SIG-M5 treated with dmso at 0.1 percent for 504 hours (cell line): ENCODE results near the gene CELSR2.

Source experiments
- DNase-seq: peaks from one replicate; lab custom pipeline; 2025; ENCODE audit not compliant: unreplicated experiment; lab: John Stamatoyannopoulos, UW

Gene CELSR2

DNA sequence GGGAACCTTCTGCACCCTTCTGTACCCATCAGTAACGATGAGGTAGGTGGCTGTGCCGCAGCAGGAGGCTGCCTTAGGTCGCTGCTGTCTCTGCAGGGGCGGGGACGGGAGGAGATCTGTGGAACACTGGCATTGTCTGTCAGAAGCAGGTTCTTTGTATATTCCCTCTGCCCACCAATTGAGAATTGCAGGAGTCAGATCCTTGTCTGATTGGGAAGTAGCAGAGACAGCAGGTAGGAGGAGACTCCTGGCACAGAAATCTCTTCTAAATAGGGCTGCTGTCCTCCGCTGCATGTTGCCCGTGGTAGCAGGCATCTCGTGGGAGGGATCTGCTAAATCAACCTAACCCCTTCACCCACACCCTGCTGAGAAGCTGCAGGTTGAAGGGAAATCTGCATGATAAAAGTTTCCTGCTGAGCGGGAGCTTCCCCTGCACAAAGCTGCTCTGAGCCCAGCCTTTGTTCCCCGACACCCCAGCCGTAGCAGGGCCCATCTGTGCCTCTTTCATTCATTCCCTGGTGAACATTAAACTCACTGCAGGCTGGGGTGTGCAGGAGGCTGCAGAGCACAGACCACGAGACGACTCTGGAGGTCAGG is 19.7 kb upstream of the CELSR2 start:
- no peak for DNase-seq

DNA sequence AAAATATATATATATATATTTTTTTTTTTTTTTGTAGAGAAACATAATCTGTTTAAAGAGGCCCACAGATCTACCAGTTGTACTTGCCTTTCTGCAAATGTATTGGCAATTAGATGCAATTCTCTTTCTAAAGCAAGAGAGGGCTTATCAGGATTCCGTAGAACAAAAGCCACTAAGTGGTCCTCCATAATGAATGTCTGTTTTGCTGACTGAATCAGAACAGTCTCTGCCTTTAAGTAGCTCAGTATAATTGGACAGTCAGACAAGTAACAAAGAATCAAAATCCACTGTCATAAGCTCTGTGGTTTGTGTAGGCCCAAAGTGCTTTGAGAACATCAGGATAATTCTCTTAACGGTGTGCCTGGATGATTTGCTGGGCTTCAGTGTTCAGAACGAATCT is 18.3 kb upstream of the CELSR2 start:
- no peak for DNase-seq

DNA sequence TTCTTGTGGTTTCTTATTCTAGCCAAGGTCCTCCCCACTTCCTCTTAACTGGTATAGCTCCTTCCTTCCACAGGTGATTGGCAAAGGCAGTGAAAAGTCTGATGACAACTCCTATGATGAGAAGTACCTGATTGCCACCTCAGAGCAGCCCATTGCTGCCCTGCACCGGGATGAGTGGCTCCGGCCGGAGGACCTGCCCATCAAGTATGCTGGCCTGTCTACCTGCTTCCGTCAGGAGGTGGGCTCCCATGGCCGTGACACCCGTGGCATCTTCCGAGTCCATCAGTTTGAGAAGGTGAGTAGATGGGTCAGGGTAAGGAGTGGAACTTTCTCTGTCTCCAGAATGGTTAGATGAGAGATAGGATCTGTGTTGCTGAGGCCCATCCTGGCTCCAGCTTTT is 14.2 kb upstream of the CELSR2 start:
- no peak for DNase-seq

DNA sequence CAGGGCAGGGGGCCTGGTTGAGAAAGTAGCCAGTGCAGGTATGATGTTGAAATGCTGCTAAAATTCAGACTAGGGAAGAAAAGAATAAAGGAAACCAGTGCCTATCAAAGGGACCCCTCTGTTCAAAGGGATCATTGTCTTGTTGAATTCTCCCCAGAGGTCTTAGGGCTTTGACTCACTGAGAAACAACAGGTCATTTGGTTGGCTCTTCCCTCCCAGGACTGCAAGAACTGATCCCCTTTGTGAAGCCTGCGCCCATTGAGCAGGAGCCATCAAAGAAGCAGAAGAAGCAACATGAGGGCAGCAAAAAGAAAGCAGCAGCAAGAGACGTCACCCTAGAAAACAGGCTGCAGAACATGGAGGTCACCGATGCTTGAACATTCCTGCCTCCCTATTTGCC is 11.8 kb upstream of the CELSR2 start:
- DNase-seq: no peak

DNA sequence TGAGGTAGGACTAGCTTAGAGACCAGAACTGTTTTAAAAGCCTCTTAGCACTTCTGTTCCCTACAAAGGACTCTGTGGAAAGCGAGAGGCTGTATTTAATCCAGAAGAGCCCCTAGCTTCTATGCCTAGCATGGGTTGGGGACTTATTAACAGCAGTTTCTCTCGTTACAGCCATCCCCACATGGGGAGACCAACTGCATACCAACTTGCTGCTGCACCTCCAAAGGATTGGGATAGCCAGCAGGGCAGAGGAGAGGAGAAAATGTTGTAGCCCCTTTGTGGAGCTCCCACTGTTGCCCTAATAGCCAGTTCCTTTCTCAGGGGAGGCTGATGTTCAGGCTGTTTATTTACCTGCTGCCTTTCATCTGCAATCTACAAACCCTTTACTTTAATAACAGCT is 11.0 kb upstream of the CELSR2 start:
- no peak for DNase-seq

DNA sequence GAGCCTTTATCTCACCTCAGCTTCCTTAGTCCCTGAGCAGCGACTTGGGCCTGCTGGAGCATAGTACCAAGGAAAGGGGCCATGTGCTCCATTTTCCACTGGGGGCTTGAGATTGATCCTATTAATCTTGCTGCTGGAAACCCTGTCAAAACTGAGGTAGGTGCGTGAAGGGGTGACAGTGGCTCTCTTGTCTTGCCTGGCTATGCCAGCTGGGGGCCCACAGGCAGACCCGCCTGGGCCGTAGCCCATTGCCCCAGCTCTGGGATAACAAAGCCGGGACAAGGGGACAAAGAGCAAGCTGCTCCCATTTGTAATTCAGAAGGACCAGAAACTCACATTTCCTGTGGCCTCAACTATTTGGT is 10.3 kb upstream of the CELSR2 start:
- no peak for DNase-seq

DNA sequence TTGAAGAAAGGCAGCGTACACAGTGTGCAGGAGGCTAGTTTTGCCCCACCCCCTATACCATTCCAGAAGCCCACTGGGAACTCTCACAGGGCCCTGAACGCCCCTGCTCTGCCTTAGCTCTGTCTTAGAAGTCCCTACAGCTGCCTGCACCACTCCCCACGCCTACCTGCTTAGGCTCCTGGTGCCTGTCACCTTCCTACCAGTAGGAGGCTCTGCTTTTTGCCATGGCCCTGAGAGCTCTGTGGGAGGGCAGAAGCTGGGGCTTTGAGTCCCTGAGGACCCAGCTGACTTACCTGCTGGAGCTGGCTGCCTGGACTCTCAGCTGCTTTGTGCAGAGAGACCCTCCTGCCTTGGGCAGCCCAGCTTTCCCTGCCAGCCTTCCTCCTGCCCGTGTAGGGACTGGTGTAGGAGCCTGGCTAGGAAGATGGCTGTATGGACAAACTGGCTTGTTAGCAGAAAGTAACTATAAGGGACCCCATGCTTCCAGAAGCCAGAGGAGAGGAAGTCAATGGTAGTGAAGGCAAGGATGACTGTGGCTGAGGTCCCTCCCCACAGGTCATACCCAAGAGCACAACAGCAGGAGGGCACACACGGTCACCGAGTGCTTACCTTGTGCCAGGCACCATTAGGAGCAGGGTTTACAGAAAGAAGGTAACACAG is 9.8 kb upstream of the CELSR2 start:
- peak; percentile 49 for DNase-seq

DNA sequence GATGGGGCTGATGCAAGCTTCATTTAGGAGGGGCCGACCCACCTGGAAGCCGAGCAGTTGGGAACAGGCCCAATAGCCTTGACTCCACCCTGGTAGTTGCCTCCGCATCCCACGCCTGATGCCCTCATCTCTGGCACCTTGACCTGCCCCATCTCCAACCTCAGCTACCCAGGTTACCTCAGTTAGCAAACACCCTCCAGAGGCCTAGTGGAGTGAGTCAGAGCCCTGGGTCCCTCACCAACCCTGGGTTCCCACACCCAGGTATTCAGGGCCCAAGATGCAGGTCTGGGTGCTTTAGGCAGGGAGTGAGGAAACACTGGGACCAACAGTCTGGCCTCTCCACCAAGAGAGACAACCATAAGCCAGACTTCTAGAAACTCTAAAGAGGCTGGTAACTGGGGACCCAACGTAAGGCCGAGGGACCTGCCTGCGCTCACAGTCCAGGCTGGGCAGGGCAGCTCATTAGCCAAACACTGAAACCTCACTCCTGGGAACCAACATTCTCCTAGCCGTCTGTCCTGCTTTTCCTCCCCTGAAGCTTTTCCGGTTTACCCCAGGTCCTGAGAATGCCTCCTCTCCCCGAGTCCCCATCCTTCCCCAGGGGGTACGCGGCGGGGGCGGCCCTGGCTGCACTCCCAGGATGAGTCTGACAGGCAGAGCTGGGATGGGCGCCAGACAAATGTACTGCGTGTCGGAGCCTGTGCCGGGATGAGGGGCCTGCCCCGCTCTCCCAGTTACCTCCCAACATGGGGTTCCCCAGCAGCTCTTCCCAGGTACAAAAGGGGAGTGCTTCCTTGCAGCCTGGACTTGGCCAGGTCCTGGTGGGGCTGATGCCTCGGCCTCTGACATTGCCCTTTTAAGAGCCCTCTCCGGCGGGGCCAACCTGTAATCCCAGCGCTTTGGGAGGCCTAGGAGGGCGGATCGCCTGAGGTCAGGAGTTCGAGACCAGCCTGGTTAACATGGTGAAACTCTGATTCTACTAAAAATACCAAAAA is 8.9 kb upstream of the CELSR2 start:
- DNase-seq: peak; percentile 63

DNA sequence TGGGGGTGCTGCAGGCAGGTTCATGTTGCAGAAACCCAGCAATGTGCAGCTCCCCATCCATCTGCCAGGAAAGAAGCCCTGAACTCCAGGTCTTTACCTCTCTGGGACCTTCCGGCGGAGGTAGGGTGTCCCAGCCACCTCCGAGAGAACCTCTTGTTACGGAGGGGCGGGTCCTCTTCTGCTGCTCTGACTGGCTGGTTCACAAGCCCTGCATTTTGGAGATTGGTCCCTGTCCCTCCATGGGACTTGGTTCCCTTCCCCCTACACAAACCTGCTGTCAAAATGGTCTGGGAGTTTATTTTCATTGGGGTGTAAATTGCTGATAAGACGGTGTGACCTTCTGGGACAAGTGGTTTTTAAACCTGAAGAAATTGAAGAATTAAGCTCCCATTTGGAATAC is 8.0 kb upstream of the CELSR2 start:
- DNase-seq: no peak

DNA sequence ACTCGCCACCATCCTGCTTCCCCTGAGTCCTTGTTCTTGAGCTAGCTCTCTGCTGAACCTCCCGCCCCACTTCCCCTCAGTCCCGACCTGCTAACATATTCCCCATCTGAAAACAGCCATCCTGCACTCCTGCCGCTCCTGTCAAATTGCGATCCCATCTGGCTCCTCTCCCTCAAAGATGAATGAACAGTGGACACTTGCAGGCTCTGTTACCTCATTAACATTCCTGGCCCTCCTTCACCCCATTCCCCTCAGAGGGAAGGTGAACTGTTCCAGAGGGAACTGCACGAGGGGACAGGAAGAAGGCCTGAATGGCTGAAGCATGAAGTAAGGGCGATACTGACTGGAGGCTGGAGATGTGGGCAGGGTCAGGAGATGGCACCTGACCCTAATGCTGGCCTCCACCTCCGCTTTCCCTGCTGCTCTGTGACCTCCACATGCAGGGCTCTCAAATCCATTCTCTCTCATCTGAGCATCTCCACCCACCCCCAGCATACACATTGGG is 7.4 kb upstream of the CELSR2 start:
- DNase-seq: no peak

DNA sequence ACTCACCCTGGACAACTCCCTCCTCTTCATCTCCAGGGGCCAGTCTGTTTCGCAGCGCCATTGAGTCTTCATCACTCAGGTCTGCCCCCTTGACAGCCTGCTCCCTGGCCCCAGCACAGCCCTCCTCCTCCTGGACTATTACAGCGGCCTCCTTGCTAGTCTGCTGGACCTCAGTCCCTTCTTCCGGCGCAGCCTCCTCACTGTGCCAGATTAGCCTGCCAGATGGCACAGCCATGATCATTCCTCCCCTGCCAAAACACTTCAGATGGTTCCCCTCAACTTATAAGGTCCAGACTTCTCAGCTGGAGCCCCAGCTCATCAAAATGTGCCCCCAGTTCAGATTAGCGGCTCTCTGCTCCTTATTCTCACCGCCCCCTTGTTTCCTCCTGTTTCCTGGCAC is 7.0 kb upstream of the CELSR2 start:
- DNase-seq: no peak

DNA sequence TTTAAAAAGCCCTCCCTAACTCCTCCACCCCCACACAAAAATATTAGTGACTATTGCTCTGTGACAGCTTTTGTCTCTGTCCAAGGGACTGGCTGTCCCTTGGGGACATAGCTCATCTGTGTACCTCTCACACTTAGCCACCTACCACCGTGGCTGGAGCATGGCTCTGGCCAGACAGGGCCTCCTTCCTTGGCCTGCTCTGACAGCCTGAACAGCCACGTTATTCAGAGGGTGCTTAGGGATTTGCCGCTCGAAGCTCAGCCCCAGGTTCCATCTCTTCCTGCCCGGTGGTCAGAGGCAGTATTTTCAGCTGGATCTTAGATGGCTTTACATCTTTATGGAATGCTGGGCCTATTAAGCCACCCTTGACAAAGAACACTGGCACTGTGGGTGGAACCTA is 6.1 kb upstream of the CELSR2 start:
- no peak for DNase-seq

DNA sequence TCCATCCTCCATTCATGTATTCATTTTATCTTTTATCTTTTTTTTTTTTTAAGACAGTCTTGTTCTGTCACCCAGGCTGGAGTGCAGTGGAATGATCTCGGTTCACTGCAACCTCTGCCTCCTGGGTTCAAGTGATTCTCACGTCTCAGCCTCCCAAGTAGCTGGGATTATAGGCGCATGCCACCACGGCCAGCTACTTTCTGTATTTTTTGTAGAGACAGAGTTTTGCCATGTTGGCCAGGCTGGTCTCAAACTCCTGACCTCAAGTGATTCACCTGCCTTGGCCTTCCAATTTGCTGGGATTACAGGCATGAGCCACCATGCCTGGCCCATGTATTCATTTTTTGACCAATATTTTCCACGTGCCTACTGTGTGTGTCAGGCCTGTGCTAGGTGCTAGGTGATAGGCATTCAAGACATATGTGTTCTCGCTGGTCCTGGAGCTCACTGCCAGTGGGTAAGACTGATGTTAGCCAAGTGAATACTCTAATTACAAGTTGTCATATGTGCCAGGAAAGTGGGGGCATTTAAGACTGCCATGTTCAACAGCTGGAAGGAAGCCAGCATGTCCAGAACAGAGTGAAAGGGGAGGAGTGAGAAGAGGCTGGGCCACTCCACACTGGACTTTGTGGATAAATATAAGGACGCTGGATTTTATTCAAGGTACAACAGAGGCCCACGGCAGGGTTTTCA is 5.3 kb upstream of the CELSR2 start:
- DNase-seq: no peak

DNA sequence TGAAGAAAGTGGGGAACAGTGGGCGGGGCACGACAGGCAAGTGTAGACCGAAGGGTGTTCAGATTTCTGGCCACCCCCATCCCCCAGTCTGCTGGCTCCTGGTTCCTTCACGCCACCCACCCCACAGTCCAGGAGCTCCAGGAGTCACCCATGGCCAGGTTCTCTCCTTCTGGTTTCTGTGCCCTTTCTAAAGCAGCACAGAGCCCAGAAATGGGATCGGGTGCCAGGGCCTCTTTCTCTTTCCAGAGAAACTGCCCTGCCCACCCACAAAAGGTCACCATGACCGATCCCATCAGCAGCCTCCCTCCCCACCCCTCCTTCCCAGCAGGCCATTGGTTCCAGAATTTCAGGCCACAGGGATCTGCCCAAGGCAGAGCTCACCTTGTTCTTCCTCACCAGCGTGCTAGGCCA is 3.2 kb upstream of the CELSR2 start:
- no peak for DNase-seq

DNA sequence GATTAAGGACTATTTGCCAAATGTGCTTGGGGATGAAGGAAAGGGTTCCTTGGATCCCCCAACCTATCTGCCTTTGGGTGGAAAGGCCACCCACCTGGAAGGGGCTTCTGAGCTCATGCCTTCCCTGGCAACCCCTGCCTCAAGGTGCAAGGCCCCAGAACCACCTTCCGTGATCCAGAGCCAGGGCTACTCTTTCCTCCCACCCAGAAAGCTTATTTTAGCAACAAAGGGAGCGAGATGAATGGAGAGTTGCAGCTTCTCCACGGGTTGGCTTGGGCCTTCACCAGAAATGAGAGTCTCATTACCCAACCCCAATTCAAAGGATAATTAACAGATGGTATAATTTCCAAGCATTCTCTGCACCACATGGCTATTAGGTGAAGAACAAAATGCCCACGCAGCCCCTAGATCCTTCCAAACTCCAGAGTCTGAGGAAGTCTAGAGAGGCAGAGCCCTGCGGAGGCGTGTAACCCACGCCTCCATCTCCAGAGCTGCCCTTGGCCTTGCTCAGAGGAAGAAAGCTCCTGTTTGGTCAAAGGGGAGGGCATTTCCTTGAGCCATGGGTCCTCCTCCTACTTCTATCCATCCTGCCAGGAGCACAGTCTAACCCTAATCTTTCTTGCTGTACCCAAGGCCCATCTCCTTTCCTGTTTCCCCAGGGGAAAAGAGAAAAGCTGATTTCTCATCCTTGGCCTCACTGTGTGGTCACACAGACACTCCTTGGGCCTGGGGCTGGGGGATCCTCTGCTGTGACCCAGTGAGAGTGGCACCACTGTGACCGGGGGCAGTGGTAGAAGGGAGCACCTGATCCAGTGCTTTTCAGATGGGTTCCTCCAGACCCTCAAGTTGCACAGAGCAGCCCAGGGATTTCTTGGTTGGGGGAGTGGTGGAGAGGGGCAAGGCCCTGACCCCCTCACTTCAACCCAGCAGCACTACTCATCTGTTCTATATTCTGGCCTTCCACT is 1.7 kb upstream of the CELSR2 start:
- DNase-seq: no peak

DNA sequence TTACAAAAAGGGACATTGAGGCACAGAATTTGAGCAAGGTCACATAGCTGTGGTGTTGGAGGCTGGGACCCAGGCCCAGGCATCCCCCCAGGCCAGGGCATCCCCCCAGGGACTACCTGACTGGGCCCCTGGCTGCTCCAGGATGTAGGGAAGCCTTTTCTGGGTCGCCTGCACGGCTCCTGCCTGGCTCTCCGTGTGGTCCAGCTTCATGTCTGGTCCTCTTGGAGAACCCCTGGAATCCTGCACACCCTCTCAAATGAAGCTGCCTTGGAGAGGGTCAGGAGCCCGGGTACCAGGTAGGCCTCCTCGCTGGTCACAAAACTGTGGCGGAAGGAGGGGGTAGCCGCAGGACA is 919 bp upstream of the CELSR2 start:
- no peak for DNase-seq

DNA sequence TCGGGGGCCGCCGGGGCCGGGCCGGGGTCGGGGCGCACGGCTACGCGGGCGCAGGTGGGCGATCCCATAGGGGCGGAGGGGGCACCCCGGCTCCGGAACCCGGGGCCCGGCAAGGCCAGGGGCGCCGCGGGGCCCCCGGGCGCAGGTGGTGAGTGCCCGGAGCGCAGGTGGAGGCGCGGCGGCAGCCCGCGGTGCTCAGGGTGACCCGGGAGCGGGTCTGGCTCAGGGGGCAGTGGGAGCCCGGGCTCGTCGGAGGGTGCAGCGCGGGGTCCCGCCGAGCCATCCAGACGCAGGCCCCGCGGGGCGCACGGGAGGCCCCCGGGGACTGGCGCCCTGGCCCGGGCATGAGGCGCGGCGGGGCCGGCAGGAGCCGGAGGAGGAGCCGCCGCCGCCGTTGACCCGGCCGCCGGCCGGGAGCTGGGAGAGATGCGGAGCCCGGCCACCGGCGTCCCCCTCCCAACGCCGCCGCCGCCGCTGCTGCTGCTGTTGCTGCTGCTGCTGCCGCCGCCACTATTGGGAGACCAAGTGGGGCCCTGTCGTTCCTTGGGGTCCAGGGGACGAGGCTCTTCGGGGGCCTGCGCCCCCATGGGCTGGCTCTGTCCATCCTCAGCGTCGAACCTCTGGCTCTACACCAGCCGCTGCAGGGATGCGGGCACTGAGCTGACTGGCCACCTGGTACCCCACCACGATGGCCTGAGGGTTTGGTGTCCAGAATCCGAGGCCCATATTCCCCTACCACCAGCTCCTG is 489 bp downstream of the CELSR2 start:
- DNase-seq: no peak

DNA sequence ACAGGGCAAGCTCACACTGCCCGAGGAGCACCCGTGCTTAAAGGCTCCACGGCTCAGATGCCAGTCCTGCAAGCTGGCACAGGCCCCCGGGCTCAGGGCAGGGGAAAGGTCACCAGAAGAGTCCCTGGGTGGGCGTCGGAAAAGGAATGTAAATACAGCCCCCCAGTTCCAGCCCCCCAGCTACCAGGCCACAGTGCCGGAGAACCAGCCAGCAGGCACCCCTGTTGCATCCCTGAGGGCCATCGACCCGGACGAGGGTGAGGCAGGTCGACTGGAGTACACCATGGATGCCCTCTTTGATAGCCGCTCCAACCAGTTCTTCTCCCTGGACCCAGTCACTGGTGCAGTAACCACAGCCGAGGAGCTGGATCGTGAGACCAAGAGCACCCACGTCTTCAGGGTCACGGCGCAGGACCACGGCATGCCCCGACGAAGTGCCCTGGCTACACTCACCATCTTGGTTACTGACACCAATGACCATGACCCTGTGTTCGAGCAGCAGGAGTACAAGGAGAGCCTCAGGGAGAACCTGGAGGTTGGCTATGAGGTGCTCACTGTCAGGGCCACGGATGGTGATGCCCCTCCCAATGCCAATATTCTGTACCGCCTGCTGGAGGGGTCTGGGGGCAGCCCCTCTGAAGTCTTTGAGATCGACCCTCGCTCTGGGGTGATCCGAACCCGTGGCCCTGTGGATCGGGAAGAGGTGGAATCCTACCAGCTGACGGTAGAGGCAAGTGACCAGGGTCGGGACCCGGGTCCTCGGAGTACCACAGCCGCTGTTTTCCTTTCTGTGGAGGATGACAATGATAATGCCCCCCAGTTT is 1.3 kb downstream of the CELSR2 start:
- no peak for DNase-seq
